ENCODE data around the gene DNAJC30.
A peak's percentile ranks its signal among the peaks of the same experiment; 100 is the strongest.

GRCh38 chr7:73718905-73719805 is 35.9 kb upstream of the DNAJC30 start, which contains the start of gene STX1A:
- TF ChIP-seq CTCF (IDR thresholded peaks at IDR 0.05): no peak
- peak; percentile 33 for TF ChIP-seq POLR2A (IDR thresholded peaks at IDR 0.05)
